HPDE6-E6E7 (cell line): ENCODE measurements around the gene OLIG1.

Experiments
- DNase-seq: peaks from one replicate; pipeline ENCODE4 v3.0.0; 2011; ENCODE audit warnings: missing footprints; ENCODE audit errors: extremely low spot score

Gene OLIG1, protein sequence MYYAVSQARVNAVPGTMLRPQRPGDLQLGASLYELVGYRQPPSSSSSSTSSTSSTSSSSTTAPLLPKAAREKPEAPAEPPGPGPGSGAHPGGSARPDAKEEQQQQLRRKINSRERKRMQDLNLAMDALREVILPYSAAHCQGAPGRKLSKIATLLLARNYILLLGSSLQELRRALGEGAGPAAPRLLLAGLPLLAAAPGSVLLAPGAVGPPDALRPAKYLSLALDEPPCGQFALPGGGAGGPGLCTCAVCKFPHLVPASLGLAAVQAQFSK

GRCh38 chr21:33069994-33070743, at the start of gene OLIG1:
Gene OLIG1 (plus strand): TSS chr21:33070141. CDS start chr21:33070247, 106 bp downstream.
- DNase-seq = no peak

GRCh38 chr21:33020558-33021100, 49.3 kb upstream of the OLIG1 start:
- no peak for DNase-seq

DNA sequence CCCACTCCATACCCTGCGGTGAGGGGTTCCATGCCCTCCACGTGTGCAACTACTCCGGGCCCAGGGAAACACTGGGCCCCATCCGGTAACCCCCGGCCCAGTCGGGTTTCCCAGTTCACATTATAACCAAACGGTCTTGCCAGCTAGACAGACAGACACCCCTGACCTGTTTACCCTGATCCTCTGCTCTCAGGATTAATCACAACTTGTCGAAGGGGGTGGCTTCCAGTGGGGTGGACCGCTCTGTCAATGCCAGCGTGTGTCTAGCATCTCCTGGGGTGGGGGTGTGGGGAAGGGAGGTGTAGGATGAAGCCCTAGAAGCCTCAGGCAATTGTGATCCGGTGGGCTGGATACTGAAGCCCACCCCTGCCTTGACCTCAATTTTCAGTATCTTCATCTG, 48.8 kb upstream of the OLIG1 start:
- no peak for DNase-seq

GRCh38 chr21:33021667-33022066, 48.3 kb upstream of the OLIG1 start:
- no peak for DNase-seq

GRCh38 chr21:33022489-33022827, 47.5 kb upstream of the OLIG1 start:
- no peak for DNase-seq

GRCh38 chr21:33022828-33023573, 46.9 kb upstream of the OLIG1 start:
- DNase-seq = no peak

- DNase-seq = no peak
Measured at GRCh38 chr21:33023574-33024200, 46.3 kb upstream of the OLIG1 start.

DNA sequence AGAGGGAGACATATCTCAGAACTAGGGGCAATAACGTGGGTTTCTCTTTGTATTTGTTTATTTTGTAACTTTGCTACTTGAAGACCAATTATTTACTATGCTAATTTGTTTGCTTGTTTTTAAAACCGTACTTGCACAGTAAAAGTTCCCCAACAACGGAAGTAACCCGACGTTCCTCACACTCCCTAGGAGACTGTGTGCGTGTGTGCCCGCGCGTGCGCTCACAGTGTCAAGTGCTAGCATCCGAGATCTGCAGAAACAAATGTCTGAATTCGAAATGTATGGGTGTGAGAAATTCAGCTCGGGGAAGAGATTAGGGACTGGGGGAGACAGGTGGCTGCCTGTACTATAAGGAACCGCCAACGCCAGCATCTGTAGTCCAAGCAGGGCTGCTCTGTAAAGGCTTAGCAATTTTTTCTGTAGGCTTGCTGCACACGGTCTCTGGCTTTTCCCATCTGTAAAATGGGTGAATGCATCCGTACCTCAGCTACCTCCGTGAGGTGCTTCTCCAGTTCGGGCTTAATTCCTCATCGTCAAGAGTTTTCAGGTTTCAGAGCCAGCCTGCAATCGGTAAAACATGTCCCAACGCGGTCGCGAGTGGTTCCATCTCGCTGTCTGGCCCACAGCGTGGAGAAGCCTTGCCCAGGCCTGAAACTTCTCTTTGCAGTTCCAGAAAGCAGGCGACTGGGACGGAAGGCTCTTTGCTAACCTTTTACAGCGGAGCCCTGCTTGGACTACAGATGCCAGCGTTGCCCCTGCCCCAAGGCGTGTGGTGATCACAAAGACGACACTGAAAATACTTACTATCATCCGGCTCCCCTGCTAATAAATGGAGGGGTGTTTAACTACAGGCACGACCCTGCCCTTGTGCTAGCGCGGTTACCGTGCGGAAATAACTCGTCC, 45.5 kb upstream of the OLIG1 start:
- DNase-seq = no peak

DNA sequence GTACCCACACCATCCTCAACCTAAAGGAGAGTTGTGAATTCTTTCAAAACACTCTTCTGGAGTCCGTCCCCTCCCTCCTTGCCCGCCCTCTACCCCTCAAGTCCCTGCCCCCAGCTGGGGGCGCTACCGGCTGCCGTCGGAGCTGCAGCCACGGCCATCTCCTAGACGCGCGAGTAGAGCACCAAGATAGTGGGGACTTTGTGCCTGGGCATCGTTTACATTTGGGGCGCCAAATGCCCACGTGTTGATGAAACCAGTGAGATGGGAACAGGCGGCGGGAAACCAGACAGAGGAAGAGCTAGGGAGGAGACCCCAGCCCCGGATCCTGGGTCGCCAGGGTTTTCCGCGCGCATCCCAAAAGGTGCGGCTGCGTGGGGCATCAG, 44.8 kb upstream of the OLIG1 start:
- DNase-seq = no peak

DNA sequence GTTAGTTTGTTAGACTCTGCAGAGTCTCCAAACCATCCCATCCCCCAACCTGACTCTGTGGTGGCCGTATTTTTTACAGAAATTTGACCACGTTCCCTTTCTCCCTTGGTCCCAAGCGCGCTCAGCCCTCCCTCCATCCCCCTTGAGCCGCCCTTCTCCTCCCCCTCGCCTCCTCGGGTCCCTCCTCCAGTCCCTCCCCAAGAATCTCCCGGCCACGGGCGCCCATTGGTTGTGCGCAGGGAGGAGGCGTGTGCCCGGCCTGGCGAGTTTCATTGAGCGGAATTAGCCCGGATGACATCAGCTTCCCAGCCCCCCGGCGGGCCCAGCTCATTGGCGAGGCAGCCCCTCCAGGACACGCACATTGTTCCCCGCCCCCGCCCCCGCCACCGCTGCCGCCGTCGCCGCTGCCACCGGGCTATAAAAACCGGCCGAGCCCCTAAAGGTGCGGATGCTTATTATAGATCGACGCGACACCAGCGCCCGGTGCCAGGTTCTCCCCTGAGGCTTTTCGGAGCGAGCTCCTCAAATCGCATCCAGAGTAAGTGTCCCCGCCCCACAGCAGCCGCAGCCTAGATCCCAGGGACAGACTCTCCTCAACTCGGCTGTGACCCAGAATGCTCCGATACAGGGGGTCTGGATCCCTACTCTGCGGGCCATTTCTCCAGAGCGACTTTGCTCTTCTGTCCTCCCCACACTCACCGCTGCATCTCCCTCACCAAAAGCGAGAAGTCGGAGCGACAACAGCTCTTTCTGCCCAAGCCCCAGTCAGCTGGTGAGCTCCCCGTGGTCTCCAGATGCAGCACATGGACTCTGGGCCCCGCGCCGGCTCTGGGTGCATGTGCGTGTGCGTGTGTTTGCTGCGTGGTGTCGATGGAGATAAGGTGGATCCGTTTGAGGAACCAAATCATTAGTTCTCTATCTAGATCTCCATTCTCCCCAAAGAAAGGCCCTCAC, 44.2 kb upstream of the OLIG1 start, which contains the start of gene OLIG2:
TSS of gene OLIG2 (plus strand) at position 447 of the 954 bp plus-strand sequence. CDS start 928 bp downstream, outside the sequence.
- DNase-seq = no peak

GRCh38 chr21:33026443-33026858, 43.5 kb upstream of the OLIG1 start:
- DNase-seq = no peak

GRCh38 chr21:33026878-33027400, 43.0 kb upstream of the OLIG1 start:
- no peak for DNase-seq

DNA sequence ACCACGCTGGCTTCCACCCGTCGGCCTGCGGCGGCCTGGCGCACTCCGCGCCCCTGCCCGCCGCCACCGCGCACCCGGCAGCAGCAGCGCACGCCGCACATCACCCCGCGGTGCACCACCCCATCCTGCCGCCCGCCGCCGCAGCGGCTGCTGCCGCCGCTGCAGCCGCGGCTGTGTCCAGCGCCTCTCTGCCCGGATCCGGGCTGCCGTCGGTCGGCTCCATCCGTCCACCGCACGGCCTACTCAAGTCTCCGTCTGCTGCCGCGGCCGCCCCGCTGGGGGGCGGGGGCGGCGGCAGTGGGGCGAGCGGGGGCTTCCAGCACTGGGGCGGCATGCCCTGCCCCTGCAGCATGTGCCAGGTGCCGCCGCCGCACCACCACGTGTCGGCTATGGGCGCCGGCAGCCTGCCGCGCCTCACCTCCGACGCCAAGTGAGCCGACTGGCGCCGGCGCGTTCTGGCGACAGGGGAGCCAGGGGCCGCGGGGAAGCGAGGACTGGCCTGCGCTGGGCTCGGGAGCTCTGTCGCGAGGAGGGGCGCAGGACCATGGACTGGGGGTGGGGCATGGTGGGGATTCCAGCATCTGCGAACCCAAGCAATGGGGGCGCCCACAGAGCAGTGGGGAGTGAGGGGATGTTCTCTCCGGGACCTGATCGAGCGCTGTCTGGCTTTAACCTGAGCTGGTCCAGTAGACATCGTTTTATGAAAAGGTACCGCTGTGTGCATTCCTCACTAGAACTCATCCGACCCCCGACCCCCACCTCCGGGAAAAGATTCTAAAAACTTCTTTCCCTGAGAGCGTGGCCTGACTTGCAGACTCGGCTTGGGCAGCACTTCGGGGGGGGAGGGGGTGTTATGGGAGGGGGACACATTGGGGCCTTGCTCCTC, 42.3 kb upstream of the OLIG1 start:
- DNase-seq = no peak

GRCh38 chr21:33028287-33028670, 41.7 kb upstream of the OLIG1 start:
- no peak for DNase-seq

DNA sequence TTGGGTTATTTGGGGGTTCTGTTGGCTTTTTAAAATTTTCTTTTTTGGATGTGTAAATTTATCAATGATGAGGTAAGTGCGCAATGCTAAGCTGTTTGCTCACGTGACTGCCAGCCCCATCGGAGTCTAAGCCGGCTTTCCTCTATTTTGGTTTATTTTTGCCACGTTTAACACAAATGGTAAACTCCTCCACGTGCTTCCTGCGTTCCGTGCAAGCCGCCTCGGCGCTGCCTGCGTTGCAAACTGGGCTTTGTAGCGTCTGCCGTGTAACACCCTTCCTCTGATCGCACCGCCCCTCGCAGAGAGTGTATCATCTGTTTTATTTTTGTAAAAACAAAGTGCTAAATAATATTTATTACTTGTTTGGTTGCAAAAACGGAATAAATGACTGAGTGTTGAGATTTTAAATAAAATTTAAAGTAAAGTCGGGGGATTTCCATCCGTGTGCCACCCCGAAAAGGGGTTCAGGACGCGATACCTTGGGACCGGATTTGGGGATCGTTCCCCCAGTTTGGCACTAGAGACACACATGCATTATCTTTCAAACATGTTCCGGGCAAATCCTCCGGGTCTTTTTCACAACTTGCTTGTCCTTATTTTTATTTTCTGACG, 41.1 kb upstream of the OLIG1 start:
- DNase-seq = no peak

GRCh38 chr21:33029385-33029921, 40.5 kb upstream of the OLIG1 start:
- DNase-seq = no peak

GRCh38 chr21:33029975-33030461, 39.9 kb upstream of the OLIG1 start:
- DNase-seq = no peak

DNA sequence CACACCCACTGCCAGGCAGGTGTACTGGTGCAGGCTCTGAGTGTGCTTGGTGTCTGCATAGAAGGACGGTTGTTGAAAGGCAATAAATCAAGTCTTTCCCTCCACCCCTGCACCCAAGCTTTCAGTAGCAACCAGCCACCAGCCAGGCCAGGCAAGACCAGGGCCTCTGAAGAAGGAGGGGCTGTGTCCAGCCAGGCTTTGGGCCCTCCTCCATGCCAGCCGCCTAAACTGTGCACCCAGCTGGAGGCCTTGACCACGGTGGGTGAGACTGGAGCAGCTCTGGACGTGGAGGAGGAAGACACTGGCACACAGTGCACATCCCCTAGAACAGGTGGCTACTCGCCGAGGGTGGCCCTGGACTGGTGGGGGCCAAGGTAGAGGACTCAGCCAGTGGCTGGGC, 39.3 kb upstream of the OLIG1 start:
- no peak for DNase-seq
